SU-DHL-6 (cell line): ENCODE data around the gene CDC42EP1.
A peak's percentile ranks its signal among the peaks of the same experiment; 100 is the strongest.
"Not testable (repeated sequence)": the region's sequence is repeated elsewhere in the genome, so short reads cannot be mapped to it uniquely, and the experiment has no call there.

Source experiments
- H2AFZ ChIP-seq: fragments of 200-600 bp; sonication (generic); 2 replicates; pipeline ENCODE4 v1.6.1; 2014; ENCODE audit warnings: low read depth, mild to moderate bottlenecking, moderate library complexity, mixed read lengths, antibody characterized with exemption, low read length; ENCODE audit not compliant: severe bottlenecking
- H3F3A ChIP-seq: fragments of 200-600 bp; shearing (Covaris generic); 2 replicates; pipeline ENCODE4 v1.6.0; 2016; ENCODE audit warnings: antibody characterized with exemption, mild to moderate bottlenecking; ENCODE audit not compliant: insufficient read depth
- H3K27ac ChIP-seq: fragments of 200-600 bp; sonication (generic); 2 replicates; pipeline ENCODE4 v1.5.1; 2016; ENCODE audit warnings: low read depth, mild to moderate bottlenecking, low read length, moderate library complexity, mixed read lengths
- H3K27me3 ChIP-seq: fragments of 200-600 bp; sonication (generic), shearing (Covaris generic); 2 replicates; pipeline ENCODE4 v1.6.0; 2014; ENCODE audit warnings: mild to moderate bottlenecking, low read length
- H3K36me3 ChIP-seq: fragments of 200-600 bp; sonication (generic); 2 replicates; pipeline ENCODE4 v1.6.1; 2014; ENCODE audit warnings: mild to moderate bottlenecking, low read length, mixed read lengths
- H3K4me2 ChIP-seq: fragments of 300-600, 200-600 bp; shearing (Covaris generic), sonication (generic); 2 replicates; pipeline ENCODE4 v1.6.0; 2014; ENCODE audit warnings: low read length, low read depth, mild to moderate bottlenecking; ENCODE audit not compliant: poor library complexity, severe bottlenecking
- H3K4me3 ChIP-seq: fragments of 200-600 bp; sonication (generic); 2 replicates; pipeline ENCODE4 v1.5.1; 2014; ENCODE audit warnings: antibody characterized with exemption, low read length, mild to moderate bottlenecking, mixed read lengths; ENCODE audit not compliant: insufficient read depth, poor library complexity, severe bottlenecking
- H3K79me2 ChIP-seq: fragments of 200-600 bp; sonication (generic); 2 replicates; pipeline ENCODE4 v1.6.1; 2014; ENCODE audit warnings: mild to moderate bottlenecking, low read length, moderate library complexity; ENCODE audit not compliant: insufficient read depth
- H3K9ac ChIP-seq: fragments of 200-600 bp; sonication (generic); 2 replicates; pipeline ENCODE4 v1.7.0; 2014; ENCODE audit warnings: mild to moderate bottlenecking, low read length
- H3K9me2 ChIP-seq: fragments of 200-600 bp; sonication (generic); replicated peaks from 2 replicates; pipeline ENCODE4 v1.6.1; 2014; ENCODE audit warnings: low read length; ENCODE audit not compliant: insufficient read depth
- H3K9me3 ChIP-seq: fragments of 200-600 bp; sonication (generic); 2 replicates; pipeline ENCODE4 v1.6.1; 2014; ENCODE audit warnings: low read length, mixed read lengths; ENCODE audit not compliant: insufficient read depth
- H4K20me1 ChIP-seq: fragments of 200-600 bp; sonication (generic); 2 replicates; pipeline ENCODE4 v1.6.1; 2014; ENCODE audit warnings: low read depth, mild to moderate bottlenecking, antibody characterized with exemption, low read length, moderate library complexity, mixed read lengths
- EZH2phosphoT487 ChIP-seq: fragments of 200-600 bp; sonication (generic), shearing (Covaris generic); conservative IDR thresholded peaks from 2 replicates; pipeline ENCODE4 v1.6.1; 2018; ENCODE audit warnings: mild to moderate bottlenecking, antibody characterized with exemption, low read length, moderate library complexity, mixed read lengths
- TF ChIP-seq, protein P1 (sequence below): fragments of 200-600 bp; sonication (generic); IDR thresholded peaks from one replicate; pipeline ENCODE4 v1.5.1; 2017; ENCODE audit warnings: antibody characterized with exemption, mild to moderate bottlenecking, low read length, moderate library complexity; ENCODE audit not compliant: insufficient read depth, poor library complexity, severe bottlenecking

The CDC42EP1 gene

DNA sequence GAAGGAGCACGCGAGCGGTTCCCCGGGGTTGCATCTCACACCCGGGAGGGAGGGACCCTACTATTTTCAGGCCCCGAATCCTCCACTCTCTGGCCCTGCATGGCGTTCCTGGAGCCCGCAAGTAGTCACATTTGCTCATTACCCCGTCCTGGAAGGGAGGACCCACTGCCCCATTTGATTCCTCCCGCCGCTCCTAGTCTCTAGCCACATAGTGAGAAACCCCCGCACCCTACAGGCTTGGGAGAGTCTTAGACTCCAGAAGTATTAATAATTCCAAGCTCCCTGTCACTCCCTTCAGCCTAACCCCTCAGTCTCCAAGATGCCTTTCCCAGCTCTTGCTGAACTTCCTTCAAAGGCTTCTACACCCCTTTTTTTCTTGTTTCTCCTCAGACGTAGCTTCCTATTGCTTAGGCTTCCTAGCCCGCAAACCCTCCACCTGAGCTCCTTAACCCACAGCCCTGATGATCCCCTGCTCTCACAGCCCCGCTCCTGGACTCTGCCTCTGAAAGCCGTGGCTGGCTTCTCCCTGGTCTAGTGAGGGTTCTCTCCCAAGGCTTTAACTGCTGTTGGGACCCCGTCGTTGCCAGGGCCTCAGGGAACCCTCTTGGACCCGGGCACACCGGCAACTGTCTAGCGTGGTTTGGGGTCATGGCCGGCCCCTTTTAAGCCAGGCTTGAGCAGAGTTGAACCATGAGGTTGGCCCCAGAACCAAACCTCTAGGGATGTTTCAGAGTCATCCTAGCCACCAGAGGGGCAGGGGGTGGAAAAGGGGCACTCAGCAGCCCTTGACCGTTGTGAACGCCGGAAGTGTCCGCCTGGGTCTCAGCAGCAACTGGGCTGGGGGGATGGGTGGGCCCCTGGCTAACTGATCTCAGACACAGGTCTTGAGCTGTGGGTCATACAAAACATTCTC, 49.2 kb downstream of the CDC42EP1 start:
- Histone ChIP-seq H3K79me2 (peaks cover 30% of the 10 kb centered on the region), H3F3A (peaks cover 20% of the 10 kb centered on the region), H3K36me3 (no peaks in the 10 kb centered on the region), H3K9me2 (no peaks in the 10 kb centered on the region), H2AFZ (no peak overlapping the region), H3K4me2 (peak overlapping the region; percentile 88), H3K27ac (peak overlapping the region; percentile 95), H3K9ac (peak overlapping the region; percentile 86), H3K9me3 (no peaks in the 10 kb centered on the region), H3K4me3 (peak overlapping the region; percentile 88), H4K20me1 (no peaks in the 10 kb centered on the region), H3K27me3 (no peaks in the 10 kb centered on the region)
- TF ChIP-seq EZH2phosphoT487: no peak
- TF ChIP-seq, protein P1, sequence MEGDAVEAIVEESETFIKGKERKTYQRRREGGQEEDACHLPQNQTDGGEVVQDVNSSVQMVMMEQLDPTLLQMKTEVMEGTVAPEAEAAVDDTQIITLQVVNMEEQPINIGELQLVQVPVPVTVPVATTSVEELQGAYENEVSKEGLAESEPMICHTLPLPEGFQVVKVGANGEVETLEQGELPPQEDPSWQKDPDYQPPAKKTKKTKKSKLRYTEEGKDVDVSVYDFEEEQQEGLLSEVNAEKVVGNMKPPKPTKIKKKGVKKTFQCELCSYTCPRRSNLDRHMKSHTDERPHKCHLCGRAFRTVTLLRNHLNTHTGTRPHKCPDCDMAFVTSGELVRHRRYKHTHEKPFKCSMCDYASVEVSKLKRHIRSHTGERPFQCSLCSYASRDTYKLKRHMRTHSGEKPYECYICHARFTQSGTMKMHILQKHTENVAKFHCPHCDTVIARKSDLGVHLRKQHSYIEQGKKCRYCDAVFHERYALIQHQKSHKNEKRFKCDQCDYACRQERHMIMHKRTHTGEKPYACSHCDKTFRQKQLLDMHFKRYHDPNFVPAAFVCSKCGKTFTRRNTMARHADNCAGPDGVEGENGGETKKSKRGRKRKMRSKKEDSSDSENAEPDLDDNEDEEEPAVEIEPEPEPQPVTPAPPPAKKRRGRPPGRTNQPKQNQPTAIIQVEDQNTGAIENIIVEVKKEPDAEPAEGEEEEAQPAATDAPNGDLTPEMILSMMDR: no peak

DNA sequence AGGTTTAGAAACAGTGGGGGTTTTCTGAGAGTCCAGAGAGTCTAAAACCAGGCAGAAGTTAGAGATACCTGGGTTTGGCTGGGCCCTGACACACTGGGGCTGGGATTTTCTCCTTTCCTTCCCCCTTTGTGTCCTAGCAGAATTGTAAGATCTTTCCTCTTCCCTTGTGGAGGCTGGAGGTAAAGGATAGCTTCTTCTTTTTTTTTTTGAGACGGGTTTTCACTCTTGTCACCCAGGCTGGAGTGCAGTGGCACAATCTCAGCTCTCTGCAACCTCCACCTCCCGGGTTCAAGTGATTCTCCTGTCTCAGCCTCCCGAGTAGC, 49.8 kb downstream of the CDC42EP1 start:
- peak overlapping the region; percentile 88 for H3K4me3 ChIP-seq
- H3K9ac ChIP-seq: peak overlapping the region; percentile 86
- H3K27me3 ChIP-seq, H3K9me2 ChIP-seq, H4K20me1 ChIP-seq, H3K9me3 ChIP-seq, H2AFZ ChIP-seq, H3K36me3 ChIP-seq: not testable (repeated sequence)
- H3F3A ChIP-seq: peaks cover 20% of the 10 kb centered on the region
- peak overlapping the region; percentile 88 for H3K4me2 ChIP-seq
- H3K79me2 ChIP-seq: peaks cover 30% of the 10 kb centered on the region
- H3K27ac ChIP-seq: peak overlapping the region; percentile 95

DNA sequence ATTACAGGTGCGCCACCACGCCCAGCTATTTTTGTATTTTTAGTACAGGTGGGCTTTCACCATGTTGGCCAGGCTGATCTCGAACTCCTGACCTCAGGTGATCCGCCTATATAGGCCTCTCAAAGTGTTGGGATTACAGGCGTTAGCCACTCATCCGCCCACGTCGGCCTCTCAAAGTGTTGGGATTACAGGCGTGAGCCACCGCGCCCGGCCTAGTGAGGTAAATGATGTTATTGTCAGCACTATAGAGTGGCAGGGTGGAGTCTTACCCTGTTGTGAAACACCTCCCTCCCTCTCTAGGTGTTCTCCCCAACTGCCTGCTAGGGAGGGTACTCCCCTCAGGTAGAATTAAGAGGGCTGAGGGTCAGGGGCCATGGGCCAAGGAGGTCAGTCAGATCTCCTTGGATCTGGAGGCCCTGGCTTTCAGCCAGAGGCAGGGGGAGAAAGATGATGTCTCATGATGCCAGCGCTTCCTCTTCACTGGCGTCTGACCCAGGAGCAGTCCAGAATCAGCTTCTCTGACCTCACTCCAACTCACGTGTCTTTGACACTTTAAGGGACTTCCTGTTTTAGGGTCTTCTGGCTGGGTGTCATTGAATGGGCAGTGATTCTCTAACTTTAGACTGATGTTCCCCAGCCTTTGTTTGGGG, 50.3 kb downstream of the CDC42EP1 start:
- Histone ChIP-seq H3K9me2 (no peaks in the 10 kb centered on the region), H4K20me1 (no peaks in the 10 kb centered on the region), H3F3A (peaks cover 20% of the 10 kb centered on the region), H3K9ac (peak overlapping the region; percentile 86), H3K4me2 (peak overlapping the region; percentile 88), H3K27ac (peak overlapping the region; percentile 95), H3K4me3 (peak overlapping the region; percentile 88), H3K79me2 (peaks cover 30% of the 10 kb centered on the region), H3K27me3 (no peaks in the 10 kb centered on the region), H3K36me3 (no peaks in the 10 kb centered on the region), H3K9me3 (no peaks in the 10 kb centered on the region), H2AFZ (no peak overlapping the region)
- TF ChIP-seq EZH2phosphoT487: no peak
- TF ChIP-seq, protein P1: no peak

DNA sequence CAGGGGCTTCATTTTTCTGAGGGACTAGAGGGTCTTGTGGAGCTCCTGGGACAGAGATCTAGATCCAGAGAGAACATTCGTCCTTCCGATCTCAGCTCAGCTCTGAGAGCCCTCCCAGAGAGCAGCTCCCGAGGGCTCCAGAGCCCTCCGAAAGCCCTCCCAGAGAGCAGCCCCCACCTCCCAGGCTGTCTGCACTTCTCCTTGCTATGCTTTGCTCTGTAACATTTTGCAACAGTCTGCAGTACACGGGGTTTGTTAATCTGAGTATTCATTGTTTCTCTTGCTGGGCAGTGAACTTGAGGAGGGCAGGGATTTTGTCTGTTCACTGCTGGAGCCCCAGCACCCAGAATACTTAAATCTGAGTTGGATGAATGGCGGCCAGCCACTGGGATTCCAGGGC, 50.9 kb downstream of the CDC42EP1 start:
- Histone ChIP-seq H3K4me3 (no peak overlapping the region), H3K9ac (no peak overlapping the region), H3K79me2 (peaks cover 30% of the 10 kb centered on the region), H3K4me2 (no peak overlapping the region), H2AFZ (no peak overlapping the region), H3F3A (peaks cover 20% of the 10 kb centered on the region), H4K20me1 (no peaks in the 10 kb centered on the region), H3K9me3 (no peaks in the 10 kb centered on the region), H3K27me3 (no peaks in the 10 kb centered on the region), H3K36me3 (no peaks in the 10 kb centered on the region), H3K9me2 (no peaks in the 10 kb centered on the region), H3K27ac (no peak overlapping the region)
- TF ChIP-seq, protein P1: no peak
- TF ChIP-seq EZH2phosphoT487: no peak
